ENCODE results near the gene RNU6-1. TPM values are rescaled to one million over a fixed set of nuclear protein-coding genes. Genes with fewer than 3 reads are reported as not detected.

The RNU6-1 gene
- total RNA-seq, 1 experiment from 2014 or later: not detected

DNA sequence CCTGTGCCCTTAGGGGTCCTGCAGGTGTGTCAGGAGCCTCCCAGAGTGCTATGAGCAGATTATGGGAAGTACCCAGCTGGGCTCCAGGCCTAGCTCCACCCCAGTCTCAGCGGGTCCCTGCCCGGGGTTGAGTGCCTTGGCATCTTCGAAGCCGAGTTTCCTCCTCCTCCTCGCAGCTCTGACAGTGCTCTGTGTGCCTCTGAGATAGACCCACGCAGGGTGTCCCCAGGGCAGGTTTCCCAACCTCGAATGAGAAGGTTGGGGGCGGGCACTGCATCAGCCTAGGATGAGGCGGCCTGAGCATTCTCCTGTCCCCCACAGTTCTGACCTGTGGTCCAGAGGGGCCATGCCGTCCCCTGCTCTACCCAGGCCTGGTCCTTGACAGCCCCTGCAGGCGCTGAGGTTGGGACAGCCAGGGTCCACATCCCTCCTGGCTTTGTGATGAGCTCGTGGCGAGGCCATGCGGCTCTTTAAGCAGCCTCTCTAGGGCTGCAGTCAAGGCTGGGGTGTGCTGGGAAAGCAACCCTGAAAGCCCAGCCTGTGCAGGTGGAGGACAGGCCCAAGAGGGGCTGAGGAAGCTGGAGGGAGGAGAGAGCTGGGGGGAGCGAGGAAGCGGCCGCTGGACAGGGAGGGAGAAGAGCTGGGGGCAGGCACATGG, 34.7 kb downstream of the RNU6-1 start:
- ChIA-PET POLR2A (no interaction called here), RAD21 (ENCODE audit: low non-redundant PET in 1 of 2, low total read pairs in 2 of 2, uncharacterized antibody in 2 of 2, unreplicated experiment in 2 of 2) (no interaction called here), CTCF (no interaction called here)
- intact Hi-C loops (cut with micrococcal nuclease): no loop called here
- H2AFZ ChIP-seq (ENCODE audit: low read depth, low read length, poor library complexity, severe bottlenecking): no peak overlapping the region
- H3K9ac ChIP-seq (ENCODE audit: low read length): no peak overlapping the region
- H3K9me2 ChIP-seq (ENCODE audit: insufficient read depth): no peaks in the 10 kb centered on the region
- H4K20me1 ChIP-seq (ENCODE audit: insufficient read depth): no peaks in the 10 kb centered on the region
- H3K4me2 ChIP-seq (ENCODE audit: low read length): no peak overlapping the region
- ATAC-seq (no peak), DNase-seq (ENCODE audit: low read depth, low spot score) (no peak)
- H3K4me3 ChIP-seq (replicated peaks in 1 of 2; ENCODE audit: low read depth in 1 of 2, low read length in 2 of 2): no peak overlapping the region
- H3K9me3 ChIP-seq (ENCODE audit: control insufficient read depth in 1 of 2, insufficient read depth in 1 of 2, low read depth in 1 of 2, low read length in 2 of 2): no peaks in the 10 kb centered on the region
- no peak overlapping the region for H3K27ac ChIP-seq (ENCODE audit: low read depth, low read length)
- no peaks in the 10 kb centered on the region for H3K4me1 ChIP-seq (ENCODE audit: control insufficient read depth in 1 of 2, insufficient read depth in 2 of 2, low read length in 2 of 2)
- no peaks in the 10 kb centered on the region for H3K27me3 ChIP-seq (ENCODE audit: insufficient read depth, low read length)
- BruUV-seq (replicated peaks): no TSS peak
- H3K79me2 ChIP-seq (ENCODE audit: insufficient read depth, low read length): no peaks in the 10 kb centered on the region
- no peaks in the 10 kb centered on the region for H3K36me3 ChIP-seq (ENCODE audit: control insufficient read depth in 1 of 2, insufficient read depth in 2 of 2, low read length in 2 of 2)
- TF ChIP-seq SRF (IDR thresholded peaks at IDR 0.05; ENCODE audit: low read depth): no peak
- TF ChIP-seq, protein P1, sequence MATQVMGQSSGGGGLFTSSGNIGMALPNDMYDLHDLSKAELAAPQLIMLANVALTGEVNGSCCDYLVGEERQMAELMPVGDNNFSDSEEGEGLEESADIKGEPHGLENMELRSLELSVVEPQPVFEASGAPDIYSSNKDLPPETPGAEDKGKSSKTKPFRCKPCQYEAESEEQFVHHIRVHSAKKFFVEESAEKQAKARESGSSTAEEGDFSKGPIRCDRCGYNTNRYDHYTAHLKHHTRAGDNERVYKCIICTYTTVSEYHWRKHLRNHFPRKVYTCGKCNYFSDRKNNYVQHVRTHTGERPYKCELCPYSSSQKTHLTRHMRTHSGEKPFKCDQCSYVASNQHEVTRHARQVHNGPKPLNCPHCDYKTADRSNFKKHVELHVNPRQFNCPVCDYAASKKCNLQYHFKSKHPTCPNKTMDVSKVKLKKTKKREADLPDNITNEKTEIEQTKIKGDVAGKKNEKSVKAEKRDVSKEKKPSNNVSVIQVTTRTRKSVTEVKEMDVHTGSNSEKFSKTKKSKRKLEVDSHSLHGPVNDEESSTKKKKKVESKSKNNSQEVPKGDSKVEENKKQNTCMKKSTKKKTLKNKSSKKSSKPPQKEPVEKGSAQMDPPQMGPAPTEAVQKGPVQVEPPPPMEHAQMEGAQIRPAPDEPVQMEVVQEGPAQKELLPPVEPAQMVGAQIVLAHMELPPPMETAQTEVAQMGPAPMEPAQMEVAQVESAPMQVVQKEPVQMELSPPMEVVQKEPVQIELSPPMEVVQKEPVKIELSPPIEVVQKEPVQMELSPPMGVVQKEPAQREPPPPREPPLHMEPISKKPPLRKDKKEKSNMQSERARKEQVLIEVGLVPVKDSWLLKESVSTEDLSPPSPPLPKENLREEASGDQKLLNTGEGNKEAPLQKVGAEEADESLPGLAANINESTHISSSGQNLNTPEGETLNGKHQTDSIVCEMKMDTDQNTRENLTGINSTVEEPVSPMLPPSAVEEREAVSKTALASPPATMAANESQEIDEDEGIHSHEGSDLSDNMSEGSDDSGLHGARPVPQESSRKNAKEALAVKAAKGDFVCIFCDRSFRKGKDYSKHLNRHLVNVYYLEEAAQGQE (IDR thresholded peaks at IDR 0.05; ENCODE audit: low read depth): no peak
- TF ChIP-seq TCF7L2 (IDR thresholded peaks at IDR 0.05; ENCODE audit: borderline replicate concordance, extremely low read depth, insufficient read depth, insufficient read length): no peak
- TF ChIP-seq, protein P2, sequence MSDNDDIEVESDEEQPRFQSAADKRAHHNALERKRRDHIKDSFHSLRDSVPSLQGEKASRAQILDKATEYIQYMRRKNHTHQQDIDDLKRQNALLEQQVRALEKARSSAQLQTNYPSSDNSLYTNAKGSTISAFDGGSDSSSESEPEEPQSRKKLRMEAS (IDR thresholded peaks at IDR 0.05): no peak
- no peak for TF ChIP-seq EGR1 (IDR thresholded peaks at IDR 0.05; ENCODE audit: low read depth)
- no peak for TF ChIP-seq POLR2A (IDR thresholded peaks at IDR 0.05; ENCODE audit: borderline replicate concordance, extremely low read depth, insufficient read depth, insufficient read length)
- TF ChIP-seq, protein P3, sequence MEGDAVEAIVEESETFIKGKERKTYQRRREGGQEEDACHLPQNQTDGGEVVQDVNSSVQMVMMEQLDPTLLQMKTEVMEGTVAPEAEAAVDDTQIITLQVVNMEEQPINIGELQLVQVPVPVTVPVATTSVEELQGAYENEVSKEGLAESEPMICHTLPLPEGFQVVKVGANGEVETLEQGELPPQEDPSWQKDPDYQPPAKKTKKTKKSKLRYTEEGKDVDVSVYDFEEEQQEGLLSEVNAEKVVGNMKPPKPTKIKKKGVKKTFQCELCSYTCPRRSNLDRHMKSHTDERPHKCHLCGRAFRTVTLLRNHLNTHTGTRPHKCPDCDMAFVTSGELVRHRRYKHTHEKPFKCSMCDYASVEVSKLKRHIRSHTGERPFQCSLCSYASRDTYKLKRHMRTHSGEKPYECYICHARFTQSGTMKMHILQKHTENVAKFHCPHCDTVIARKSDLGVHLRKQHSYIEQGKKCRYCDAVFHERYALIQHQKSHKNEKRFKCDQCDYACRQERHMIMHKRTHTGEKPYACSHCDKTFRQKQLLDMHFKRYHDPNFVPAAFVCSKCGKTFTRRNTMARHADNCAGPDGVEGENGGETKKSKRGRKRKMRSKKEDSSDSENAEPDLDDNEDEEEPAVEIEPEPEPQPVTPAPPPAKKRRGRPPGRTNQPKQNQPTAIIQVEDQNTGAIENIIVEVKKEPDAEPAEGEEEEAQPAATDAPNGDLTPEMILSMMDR (IDR thresholded peaks at IDR 0.05 in 2 of 3, conservative IDR thresholded peaks at IDR 0.05 in 1 of 3; ENCODE audit: borderline replicate concordance in 1 of 3, insufficient read depth in 1 of 3, low read depth in 2 of 3, low read length in 2 of 3): no peak
- no peak for TF ChIP-seq ZFX (IDR thresholded peaks at IDR 0.05)
- no peak for TF ChIP-seq ELF1 (IDR thresholded peaks at IDR 0.05; ENCODE audit: borderline replicate concordance, low read depth)
- no peak for TF ChIP-seq POLR2AphosphoS5 (IDR thresholded peaks at IDR 0.05; ENCODE audit: low read depth, low read length)
- TF ChIP-seq RAD21 (IDR thresholded peaks at IDR 0.05; ENCODE audit: low read depth): no peak
- TF ChIP-seq EZH2phosphoT487 (IDR thresholded peaks at IDR 0.05; ENCODE audit: borderline replicate concordance): no peak
- no peak for TF ChIP-seq JUND (IDR thresholded peaks at IDR 0.05)
- no peak for TF ChIP-seq CBX3 (IDR thresholded peaks at IDR 0.05; ENCODE audit: low read depth)
- TF ChIP-seq EZH2 (IDR thresholded peaks at IDR 0.05): no peak

Measured in HCT116 (cell line).